Smooth muscle cell of the brain vasculature (primary cell): ENCODE results near the gene KDR.

Experiments used
- DNase-seq: peaks from one replicate; pipeline ENCODE4 v3.0.0-alpha.2; 2012; ENCODE audit warnings: low read depth, low spot score

Gene KDR

GRCh38 chr4:55079451-55080173, 45.8 kb downstream of the KDR start:
- peak; percentile 49 for DNase-seq

- peak; percentile 80 for DNase-seq
These were observed 46.4 kb downstream of the KDR start for GRCh38 chr4:55078987-55079386.

GRCh38 chr4:55077577-55077976, 47.8 kb downstream of the KDR start:
- DNase-seq = no peak

DNA sequence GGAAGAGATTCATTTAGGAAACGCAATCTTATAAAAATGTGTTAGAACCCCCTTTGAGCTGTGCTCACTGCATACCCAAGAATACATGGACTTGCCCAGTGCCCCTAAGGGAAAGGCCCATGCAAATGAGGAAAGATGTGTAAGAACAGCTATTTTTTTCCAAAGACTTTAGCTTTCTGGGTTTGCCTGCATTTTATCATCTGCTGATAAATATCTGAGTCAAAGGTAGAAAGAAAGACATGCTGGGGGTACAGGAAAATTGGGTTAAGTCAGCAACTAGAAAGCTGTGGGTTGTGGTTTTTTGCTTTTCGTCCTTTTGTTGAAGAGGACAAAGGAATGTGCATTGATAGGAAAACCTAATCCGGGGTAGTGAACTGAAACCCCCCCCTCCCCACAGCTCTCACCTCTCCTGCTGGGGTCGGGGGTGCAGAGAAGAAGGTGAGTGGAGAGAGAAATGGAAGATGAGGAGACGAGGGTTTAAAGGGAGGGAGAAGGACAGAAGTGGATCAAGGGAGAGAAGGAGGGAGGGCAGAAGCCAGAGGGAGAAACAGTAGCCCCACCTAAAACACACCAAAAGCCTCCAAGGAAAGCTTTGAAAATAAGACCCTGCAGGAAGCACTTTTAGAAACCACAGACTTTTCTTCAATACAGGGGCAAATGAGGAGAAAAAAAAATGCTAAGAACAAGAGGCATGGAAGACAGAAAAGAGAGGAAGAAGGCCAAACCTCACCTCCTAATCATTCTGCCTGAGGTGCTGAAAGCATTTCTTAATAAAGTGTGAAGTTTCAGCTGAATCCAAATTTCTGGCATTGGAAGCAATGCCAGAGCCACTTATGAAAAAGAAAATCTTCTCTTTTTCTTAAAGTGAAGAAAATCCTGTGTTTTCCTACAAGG, 49.3 kb downstream of the KDR start:
- no peak for DNase-seq

- DNase-seq = no peak
These were observed 50.0 kb downstream of the KDR start for GRCh38 chr4:55075376-55075775.

DNA sequence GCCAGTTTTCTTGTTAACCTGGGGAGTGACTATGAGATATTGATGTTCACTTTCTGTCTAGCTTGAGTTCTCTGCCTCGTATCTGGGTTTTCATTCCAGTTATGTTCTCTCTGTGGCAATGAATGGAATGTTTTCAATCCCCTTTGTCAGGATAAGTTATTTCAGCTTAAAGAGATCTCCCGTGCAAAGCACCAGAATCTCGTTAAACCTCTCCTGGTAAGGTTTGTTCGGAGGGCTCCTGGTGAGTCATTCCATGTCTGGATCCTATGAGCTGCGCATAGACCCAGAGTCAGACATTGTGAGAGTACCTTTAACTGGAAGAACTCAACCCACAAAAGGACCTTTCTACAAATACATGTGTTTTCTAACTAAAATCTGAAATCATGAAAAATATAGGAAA, 51.0 kb downstream of the KDR start:
- DNase-seq = no peak

DNA sequence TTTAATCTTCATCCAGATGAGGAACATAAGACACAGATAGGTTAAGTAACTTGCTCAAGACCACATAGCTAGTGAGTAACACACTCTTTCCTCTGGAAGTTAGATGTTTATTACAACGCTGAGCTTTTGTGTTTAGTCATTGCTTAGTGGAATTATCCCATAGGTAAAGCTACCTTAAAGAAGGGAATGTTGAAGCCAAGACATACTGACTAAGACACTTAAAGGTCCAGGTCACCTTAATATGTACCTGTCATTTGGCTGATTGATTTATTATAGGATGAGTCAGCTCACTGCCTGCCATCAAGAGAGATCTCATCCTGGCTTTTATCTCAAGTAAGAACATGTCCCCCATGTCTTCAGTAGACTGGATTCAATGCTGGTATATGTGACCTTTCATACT, 53.4 kb downstream of the KDR start:
- no peak for DNase-seq

- DNase-seq = peak; percentile 28
These were observed 56.1 kb downstream of the KDR start for GRCh38 chr4:55069248-55069647.

DNA sequence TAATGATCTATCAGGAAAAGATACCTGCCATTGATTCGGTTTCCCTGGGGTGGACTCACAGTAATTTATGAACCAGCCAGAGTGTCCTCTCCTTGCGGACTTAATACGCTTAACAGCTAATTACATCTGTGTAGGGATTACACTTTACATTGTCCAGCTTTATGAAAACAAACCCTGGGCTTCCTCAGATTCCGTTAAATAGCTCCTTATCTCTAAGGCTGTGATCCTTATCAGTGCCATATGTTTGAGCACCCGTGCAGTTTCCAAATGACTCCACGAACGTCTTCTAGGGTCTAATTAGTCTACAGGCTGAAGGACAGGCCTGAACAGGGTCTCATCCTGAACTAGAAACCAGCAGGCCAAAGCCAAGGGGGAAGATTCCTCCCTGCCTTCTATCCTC, 56.9 kb downstream of the KDR start:
- no peak for DNase-seq

- no peak for DNase-seq
These were observed 59.4 kb downstream of the KDR start for GRCh38 chr4:55066018-55066417.

DNA sequence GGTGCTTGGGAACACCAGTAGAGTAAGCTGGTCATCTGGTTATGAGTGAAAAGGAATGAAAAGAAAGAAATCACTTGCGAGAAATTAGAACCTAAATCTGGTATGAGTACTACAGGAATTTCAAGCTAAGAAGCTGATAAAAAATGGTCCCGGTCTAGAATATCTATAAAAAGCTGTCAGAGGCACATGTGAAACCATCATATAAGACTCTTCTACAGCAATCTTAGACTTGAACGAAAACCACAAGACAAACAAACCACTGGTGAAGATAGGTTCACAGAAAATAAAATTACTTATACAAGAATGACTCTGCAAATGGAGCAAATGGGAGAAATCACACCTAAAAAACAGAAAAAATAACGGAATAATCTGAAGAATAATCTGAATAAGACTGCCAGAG, 69.9 kb downstream of the KDR start:
- no peak for DNase-seq

- no peak for DNase-seq
These were observed 73.9 kb downstream of the KDR start for GRCh38 chr4:55051532-55051931.

GRCh38 chr4:55050418-55050950, 74.9 kb downstream of the KDR start:
- no peak for DNase-seq

DNA sequence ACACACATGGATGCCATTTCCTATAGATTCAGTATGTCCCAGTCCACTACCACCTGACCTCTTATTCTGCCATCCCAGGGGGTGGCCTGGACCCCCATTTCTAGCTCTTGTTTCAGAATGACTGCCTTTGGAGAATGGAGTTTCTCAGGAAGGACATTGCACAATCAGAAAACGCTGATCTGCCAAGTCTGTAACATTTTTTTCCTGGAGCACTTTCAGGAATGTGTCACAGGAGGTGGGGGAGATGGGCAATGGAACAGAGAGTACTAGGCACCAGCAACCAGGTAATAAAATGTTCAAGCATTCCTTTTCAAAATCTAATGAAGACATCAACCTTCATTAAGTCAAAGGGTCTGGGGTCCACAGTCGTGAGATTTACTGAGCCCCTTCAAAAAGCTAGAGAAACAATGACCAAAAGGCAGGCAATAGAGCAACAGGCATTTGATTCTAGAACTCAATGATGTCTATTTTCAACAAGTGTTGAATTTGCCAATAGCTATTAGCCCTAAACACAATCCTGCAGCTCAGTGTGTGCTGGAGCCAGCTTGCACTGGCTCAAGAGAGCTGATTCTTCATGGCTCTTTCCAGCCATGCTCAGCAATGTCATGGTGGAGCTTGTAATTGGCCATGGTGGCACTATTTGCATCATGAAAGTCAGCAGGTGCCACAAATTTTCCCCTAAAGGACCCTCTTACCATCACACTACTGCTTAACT, 87.1 kb downstream of the KDR start:
- no peak for DNase-seq

DNA sequence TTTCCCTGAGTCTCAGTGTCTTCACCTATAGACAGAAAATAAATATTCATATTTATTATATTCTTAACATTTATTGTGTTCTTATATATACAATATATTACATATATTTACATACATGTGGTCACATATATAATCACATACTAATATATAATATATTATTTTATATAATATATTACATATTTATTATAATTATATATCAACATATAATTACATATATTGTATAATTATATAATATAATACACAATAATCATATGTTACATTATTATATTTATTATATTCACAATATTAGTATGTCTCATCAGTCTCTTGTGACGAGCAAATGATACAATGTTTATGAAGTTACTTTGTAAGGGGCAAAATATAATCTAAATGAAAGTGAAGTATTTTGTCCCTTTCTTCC, 87.7 kb downstream of the KDR start:
- DNase-seq = no peak

GRCh38 chr4:55036405-55036804, 89.0 kb downstream of the KDR start:
- no peak for DNase-seq

GRCh38 chr4:55035892-55036291, 89.5 kb downstream of the KDR start:
- no peak for DNase-seq

GRCh38 chr4:55033296-55033695, 92.1 kb downstream of the KDR start:
- DNase-seq = no peak

- DNase-seq = no peak
These were observed 92.6 kb downstream of the KDR start for GRCh38 chr4:55032788-55033187.

GRCh38 chr4:55032179-55032578, 93.2 kb downstream of the KDR start:
- DNase-seq = no peak

- no peak for DNase-seq
These were observed 94.2 kb downstream of the KDR start for GRCh38 chr4:55031158-55031557.

- no peak for DNase-seq
These were observed 94.8 kb downstream of the KDR start for GRCh38 chr4:55030589-55030988.
